Forelimb muscle (tissue), 1 donor: Measurements from ENCODE around the gene SLC4A8. TPM values are rescaled to one million over a fixed set of nuclear protein-coding genes. Genes with fewer than 3 reads are reported as not detected.

Experiments
- DNase-seq: peaks from one replicate; pipeline ENCODE4 v3.0.0-alpha.2; 2013; ENCODE audit warnings: low read depth
- polyA plus RNA-seq: library from polyadenylated mRNA; unstranded; fragments of 120-200 nt; gene quantifications from one replicate; pipeline ENCODE4 v1.2.1, GENCODE V29; 2013; ENCODE audit not compliant: insufficient read length

SLC4A8 gene
- polyA plus RNA-seq, 1 donor, result 0.65 TPM

DNA sequence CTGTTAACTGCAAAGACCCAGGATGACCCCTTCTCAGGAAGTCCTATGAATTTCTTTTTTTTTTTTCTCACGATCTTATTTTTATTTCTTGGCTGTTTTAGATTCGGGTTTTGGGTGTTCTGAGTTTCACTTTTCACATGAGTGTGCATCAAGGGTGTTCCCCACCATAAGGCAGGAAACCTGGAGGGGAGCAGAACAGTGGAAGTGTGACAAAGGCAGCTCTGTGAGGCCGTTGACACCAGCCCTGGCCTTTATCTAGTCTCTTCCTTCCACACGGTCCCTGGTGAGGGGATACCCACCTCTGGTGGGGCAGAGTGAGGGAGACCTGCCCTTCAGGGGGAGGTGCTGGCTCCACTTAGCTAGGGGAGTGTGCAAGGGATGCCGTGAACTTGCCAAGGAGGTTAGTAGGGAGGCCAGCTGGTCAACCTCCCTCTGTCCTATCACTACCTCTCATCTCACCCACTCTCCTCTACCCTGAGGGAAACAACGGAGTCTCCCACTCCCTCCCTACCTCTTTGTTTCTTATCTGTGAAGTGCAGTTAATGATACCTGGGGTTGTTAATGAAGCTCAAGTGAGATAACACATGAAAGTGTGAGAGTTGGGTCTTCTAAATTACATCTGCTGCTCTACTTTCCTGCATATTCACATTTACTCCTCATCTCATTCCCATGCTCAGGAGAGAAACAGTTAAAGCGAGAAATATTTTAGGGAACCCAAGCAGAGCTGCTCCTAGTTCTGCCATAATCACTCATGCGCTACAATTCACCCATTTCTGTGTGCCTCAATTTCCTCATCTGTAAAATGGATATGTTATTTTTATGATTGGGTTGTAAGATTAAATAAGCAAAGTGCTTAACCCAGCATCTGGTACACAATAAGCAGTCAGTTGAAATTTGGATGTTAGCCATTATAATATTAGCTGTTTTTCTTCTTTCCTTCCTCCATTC is 29.1 kb upstream of the SLC4A8 start:
- DNase-seq, result no peak

GRCh38 chr12:51397670-51398069 is 27.0 kb upstream of the SLC4A8 start:
- DNase-seq, result no peak

- no peak for DNase-seq
Observed at GRCh38 chr12:51399891-51400290, 24.7 kb upstream of the SLC4A8 start.

DNA sequence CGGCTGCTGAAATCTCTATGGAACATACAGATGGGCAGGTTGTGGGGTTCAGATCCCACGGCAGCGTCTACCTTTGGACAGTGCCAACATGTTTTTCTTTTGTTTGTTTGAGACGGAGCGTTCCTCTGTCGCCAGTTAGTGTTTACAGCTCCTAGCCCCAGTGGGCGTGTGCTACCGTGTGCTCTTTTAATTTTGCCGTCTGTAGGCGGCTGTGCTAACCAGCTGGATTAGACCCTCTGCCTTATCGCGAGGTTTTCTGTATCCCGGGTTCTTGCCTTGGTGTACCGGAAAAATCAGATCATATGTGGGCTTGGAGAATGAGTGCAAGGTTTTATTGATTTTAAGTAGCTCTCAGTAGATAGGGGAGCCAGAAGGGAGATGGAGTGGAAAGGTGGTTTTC is 23.6 kb upstream of the SLC4A8 start:
- DNase-seq, result no peak

DNA sequence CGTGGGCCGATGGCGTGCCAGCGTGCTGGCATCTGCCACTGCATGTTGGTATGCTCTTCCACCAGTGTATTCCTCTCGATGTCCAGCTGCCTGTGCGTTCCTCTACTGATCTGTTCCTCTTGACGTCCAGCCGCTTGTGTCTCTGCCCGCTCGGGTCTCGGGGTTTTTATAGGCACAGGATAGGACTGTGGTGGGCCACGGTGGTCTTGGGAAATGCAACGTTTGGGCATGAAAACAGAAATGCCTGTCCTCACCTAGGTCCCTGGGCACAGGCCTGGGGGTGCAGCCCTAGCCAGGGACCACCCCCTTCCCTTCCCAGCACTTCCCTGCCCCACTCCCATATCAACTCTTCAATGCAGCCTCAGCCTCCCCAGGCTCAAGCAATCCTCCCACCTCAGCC is 23.1 kb upstream of the SLC4A8 start:
- no peak for DNase-seq

DNA sequence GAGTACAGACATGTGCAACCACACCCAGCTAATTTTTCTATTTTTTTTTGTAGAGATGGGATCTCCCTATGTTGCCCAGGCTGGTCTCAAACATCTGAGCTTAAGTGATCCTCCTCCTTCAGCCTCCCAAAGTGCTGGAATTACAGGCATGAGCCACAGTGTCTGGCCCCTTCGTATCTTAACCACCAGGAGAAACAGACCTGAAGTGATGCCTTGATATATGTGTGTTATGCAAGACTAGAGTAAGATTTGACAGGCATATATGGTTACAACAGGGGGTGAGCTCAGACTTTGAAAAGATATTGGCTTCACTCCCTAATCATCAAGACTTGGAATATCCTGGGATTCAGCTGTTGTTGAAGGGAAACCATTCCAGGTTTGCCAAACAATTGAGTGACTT is 22.7 kb upstream of the SLC4A8 start:
- DNase-seq, result no peak

GRCh38 chr12:51403159-51403558 is 21.5 kb upstream of the SLC4A8 start:
- DNase-seq, result no peak

DNA sequence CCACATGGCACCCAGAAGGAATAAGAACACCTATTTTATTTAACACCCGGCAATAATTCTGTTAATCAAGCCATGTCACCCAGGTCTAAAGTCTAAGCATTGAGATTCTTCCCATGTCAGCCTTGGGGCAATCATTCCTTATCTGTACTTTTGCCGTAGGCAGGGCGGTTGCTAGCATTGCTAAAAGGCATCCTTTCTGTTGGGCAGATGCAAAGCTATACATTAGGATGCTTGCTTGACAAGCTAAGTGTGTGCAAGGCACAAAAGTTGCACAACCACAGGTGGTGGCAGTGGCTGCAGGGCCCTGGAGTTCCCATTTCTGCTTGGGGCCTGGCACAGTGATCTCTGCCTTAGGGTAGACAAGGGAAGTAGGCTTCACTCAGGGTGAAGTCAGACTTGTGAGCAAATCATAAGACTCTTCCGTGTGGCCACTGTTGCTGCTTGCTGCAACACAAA is 20.9 kb upstream of the SLC4A8 start:
- no peak for DNase-seq

DNA sequence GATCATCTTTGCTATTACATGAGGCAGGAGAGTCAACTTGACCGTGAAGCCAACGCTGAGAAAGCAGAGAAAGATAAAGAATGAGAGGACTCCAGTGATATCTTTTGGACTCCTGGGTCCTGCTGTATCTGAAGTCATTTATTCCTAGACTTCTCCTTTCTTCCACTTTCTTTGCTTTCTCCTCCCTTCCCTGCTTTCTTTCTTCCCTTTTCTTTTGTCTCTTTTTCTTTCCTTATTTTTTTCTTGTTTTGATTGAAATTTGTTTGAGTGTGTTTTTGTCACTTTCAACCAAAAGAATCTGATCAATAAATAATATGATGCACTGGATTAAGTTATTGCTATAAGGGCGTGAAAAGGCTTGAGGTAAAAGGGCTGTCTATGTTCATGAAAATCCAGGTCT is 20.0 kb upstream of the SLC4A8 start:
- DNase-seq, result no peak

DNA sequence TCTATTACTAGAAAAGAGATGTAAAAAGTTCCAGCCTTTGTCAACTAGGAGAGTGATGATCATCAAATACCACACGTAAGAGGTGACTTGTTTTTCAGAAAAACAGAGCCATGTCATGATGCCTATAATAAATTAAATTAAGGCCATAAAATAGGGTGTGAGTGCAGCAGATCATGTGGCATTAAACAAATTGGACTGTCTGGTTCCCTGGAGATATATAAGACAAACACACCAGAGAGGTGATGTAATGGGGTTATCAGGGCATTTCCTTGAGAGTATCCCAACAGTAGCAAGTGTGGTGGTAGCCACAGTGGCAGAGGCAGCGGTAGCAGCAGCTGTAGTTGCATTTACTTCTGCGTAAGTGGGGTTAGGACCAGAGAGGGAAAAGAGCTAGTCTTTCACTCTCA is 18.8 kb upstream of the SLC4A8 start:
- no peak for DNase-seq

GRCh38 chr12:51406290-51406689 is 18.3 kb upstream of the SLC4A8 start:
- no peak for DNase-seq

DNA sequence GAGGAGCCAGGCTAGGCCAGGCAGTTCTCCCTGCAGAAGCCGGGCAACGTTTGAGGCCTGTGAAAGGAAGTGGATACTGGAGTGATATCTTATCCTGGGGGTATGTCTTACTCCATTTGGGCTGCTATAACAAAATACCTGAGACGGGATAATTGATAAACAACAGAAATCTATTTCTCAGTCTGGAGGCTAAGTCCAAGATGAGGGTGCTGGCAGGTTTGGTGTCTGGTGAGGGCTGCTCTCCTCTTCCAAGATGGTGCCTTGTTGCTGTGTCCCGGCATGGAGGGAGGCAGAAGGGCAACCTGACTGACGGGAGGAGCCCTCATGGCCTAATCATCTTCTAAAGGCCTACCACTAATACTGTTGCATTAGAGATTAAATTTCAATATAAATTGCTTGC is 17.8 kb upstream of the SLC4A8 start:
- no peak for DNase-seq

- DNase-seq, result no peak
Observed at GRCh38 chr12:51407604-51408003, 17.0 kb upstream of the SLC4A8 start.

- no peak for DNase-seq
Observed at GRCh38 chr12:51409846-51410245, 14.8 kb upstream of the SLC4A8 start.

GRCh38 chr12:51413149-51413548 is 11.5 kb upstream of the SLC4A8 start:
- no peak for DNase-seq

- no peak for DNase-seq
Observed at GRCh38 chr12:51413791-51414190, 10.8 kb upstream of the SLC4A8 start.

DNA sequence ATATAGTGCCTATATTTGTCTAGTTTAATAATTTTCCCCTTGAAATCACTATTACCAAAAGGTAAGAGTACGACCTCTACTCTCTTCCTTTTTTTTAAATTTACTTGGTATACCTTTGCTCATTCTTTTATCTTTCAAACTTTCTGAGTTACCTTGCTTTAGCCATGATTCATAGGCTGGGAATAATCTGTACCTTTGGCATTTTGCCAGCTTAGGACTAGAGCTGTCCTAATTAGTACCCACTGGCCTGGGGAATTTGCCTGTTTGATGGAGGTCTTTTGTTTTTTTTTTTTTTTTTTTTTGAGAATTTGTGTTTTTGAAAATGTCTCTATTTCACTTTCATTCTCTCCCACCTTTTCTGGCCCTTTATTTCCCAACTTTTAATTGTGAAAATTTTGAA is 8.7 kb upstream of the SLC4A8 start:
- DNase-seq, result no peak

DNA sequence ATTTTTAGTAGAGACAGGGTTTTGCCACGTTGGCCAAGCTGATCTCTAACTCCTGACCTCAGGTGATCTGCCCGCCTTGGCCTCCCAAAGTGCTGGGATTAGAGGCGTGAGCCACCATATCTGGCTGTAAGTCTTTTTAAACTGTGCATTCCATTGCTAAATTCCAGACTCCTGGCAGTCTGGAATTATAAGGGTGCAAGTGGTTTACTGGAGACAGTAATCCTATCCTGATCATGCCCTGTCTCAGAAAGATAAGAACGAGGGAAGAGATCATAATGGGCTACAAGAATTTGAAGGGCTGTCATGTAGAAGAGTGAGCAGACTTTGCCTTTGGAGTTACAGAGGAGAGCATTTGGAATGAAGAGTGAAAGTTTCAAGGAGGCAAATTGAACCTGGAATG is 6.8 kb upstream of the SLC4A8 start:
- no peak for DNase-seq

GRCh38 chr12:51419425-51420193 is 5.0 kb upstream of the SLC4A8 start:
- no peak for DNase-seq

- DNase-seq, result peak; percentile 49
Observed at GRCh38 chr12:51421266-51421884, 3.3 kb upstream of the SLC4A8 start.

DNA sequence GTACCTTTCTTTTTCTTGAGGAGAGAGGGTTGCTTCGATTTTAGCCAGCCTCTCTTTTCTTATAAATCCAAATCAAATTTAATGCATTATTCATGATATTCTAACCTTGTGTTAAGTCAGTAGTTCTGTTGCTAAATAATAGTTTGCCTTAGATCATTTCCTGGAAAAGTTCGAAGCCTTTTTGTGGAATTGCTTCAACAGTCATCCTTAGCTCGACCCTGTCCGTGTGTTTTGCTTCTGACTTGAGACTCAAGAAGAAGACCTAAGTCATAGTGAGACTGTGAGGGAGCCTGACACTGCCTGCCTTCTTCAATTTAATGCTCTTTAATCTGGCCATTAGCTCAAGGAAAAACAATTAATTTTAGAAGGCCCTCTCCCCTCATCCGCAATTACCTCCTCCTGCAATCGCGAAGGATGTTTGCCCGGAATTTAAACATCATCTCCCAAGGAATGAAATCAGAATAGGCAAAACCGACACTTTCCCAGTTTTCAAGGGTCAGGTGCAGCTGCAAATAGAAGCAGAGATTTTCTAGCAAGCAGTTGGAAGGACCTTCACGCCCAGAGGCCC is 453 bp upstream of the SLC4A8 start:
- no peak for DNase-seq

GRCh38 chr12:51428256-51428655 is 3.6 kb downstream of the SLC4A8 start:
- DNase-seq, result no peak
